DMS53 (cell line): ENCODE results near the gene KCNA10.

Experiments
- DNase-seq: peaks from one replicate; lab custom pipeline; 2025; lab: John Stamatoyannopoulos, UW

The KCNA10 gene

GRCh38 chr1:110495926-110496600 lies 22.9 kb downstream of the KCNA10 start:
- peak; percentile 89 for DNase-seq

GRCh38 chr1:110494522-110495406 lies 24.2 kb downstream of the KCNA10 start:
- DNase-seq: no peak

DNA sequence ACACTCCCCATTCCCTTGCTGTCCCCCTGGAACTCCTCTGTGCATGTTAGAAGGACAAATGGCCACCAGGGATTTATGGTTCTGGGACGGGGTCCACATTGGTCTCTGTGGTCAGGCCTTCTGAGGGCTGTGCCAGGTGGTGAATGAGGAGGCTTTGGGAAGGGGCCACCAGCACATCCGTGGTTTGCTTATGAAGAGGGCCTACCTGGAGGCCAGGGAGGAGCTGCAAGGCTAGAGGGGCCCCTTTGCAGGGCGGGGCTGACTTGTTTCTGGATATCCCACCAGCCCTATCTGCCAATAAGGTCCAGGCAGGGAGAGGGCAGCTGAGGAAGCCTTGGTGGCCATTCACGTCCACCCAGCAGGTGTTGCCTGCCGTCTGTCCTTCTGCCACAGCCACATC lies 24.9 kb downstream of the KCNA10 start:
- no peak for DNase-seq

DNA sequence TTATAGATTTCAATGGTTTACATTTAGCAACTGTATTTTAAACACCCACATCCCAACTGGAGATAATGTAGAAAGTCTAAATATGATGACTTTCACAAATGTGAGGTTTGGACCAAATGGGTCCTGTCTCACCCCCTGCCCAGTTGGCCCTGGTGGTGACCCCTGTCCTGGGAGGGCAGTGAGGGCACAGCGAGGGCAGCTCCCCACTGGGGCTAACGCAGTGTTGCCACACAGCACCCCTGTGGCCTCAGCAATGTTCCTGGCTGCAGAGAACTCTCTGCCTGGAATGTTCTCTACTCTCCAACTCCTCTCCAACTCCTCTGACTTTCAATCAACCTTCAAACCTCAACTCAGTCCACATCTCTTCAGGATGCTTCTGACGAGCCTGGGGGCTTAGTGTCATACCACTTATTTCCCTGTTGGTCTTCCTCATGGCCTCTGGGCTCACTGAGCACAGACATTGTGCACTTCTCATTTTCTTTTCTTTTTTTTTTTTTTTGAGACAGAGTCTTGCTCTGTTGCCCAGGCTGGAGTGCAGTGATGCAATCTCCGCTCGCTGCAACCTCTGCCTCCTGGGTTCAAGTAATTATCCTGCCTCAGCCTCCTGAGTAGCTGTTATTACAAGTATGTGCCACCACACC lies 25.8 kb downstream of the KCNA10 start:
- no peak for DNase-seq

DNA sequence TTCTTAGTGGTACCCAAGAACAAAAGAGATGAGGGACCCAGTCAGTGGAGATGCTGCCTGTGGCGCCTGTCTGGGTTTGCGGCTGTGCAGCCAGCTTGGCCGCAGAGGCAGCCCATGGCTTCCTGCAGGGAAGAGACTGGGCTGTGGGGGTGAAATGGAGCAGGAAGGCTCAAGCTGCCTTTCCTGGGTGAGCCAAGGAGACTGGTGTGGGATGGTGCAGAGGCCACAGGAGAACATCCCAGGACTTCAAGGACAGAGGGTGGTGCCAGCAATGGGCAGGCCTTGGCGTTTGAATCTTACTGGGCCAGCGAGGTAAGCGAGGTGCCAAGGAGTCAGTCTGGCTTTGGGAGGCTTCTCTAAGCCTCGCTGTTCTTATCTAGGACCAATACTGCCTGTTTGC lies 26.4 kb downstream of the KCNA10 start:
- no peak for DNase-seq

- no peak for DNase-seq
These were observed 28.1 kb downstream of the KCNA10 start for GRCh38 chr1:110490791-110491451.

- DNase-seq: no peak
These were observed 28.9 kb downstream of the KCNA10 start for GRCh38 chr1:110489973-110490542.

GRCh38 chr1:110489406-110489805 lies 29.6 kb downstream of the KCNA10 start:
- no peak for DNase-seq

GRCh38 chr1:110488867-110489266 lies 30.1 kb downstream of the KCNA10 start:
- no peak for DNase-seq

DNA sequence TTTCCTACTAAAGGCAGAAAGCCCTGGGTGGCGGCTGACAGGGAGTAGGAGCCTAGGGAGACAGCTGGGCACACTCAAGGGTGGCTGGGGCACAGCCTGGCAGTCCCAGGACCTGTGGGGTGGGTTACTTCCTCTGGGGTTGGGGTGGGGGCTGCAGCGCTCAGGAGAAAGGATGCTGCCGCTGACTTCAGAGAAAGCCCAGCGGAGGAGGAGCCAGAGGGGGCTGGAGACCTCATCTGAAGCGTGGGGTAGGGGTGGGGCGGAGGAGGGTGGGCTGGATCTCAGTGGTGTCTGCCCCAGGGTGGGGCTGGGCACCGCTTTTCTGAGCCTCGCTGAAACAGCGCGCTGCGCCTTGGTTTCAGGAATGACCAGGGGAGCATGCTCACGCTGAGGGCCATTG lies 30.8 kb downstream of the KCNA10 start:
- DNase-seq: no peak

DNA sequence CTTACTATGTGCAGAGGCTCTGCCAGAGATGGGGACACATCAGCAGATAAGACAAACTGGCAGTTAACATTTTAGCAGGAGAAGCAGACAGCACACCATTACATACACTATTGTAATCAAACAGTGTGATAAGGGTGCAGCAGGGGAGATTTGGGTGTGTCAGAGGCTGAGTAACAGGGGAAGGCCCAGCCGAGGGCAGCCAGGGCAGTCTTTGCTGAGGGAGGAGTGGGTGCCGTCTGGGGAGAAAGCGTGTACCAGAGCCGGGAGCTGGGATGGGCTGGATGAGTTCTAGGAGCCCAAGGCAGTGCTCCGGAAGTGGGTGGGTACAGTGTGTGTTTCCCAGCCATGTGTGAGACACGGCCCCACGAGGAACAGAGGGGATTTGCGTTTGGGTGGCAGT lies 31.2 kb downstream of the KCNA10 start:
- no peak for DNase-seq

DNA sequence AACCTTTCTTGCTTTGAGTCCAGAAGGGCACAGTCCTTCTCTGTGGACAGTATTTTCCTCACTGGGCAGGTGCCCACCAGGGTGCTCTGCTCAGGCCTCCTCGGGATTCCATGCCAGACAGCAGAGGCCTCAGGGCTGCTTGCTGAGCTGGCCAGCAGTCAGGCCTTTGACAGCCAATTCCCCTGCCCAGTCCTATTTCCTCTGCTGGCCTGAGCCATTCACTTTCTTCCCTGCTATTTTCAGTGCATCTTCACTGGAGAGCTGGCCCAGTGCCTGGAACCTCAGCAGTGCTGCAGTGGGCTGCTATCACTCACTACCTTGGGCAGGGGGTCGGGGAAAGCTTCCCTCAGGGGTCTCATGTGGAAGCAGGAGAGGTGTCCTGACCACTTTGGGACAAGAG lies 33.2 kb downstream of the KCNA10 start:
- no peak for DNase-seq

- no peak for DNase-seq
These were observed 34.2 kb downstream of the KCNA10 start for GRCh38 chr1:110484801-110485200.

DNA sequence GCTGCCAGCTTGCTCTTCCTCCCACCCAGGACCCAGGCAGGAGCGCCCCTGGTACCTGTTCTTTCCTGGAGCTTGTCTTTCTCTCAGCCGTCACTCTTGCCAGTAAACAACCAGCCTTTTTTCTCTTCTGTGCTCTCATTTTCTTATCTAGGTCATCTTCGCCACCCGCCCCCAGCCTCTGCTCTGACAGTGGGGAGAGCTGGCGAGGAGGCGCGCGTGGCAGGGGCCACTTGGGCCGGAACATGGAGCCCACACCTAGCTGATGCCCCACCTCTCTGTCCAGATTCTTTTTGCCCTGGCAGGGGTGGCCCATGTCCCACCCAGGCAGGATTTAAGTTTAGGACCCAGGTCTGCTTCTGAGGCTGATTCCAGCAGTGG lies 35.7 kb downstream of the KCNA10 start:
- no peak for DNase-seq

- no peak for DNase-seq
These were observed 36.2 kb downstream of the KCNA10 start for GRCh38 chr1:110482662-110483307.

- no peak for DNase-seq
These were observed 36.9 kb downstream of the KCNA10 start for GRCh38 chr1:110481968-110482623.

DNA sequence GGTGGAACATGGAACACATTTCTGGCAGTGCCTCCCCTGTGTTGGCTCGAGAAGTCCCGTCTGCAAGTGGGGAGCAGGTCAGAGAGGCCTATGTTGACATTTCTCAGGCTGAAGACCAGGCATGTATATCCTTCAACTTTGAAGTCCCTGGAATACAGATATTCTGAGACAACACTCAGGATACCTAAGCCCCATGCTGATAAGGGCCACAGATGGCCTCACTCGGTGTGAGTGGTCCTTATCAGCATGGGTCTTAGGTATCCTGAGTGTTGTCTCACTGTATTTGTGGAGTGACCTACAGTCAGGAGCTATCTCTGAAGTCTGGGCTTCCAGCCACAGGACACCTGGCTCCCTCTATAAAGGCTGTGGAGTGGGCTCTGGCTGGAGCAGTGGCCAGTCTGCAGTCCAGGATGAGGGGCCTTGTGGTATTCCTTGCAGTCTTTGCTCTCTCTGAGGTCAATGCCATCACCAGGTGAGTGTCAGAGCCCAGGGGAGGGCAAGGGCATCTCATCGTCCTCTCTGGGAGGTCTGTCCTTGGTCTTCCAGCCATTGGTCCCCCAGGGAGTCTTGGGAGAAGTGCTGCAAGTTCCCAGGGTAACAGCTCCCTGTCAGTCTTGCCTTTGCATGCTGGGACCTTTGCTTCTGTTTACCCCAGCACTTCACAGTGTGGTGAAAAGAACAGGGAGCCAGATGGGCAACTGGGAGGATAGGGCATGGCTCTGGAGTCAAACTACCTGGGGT lies 38.4 kb downstream of the KCNA10 start:
- DNase-seq: no peak

GRCh38 chr1:110478886-110479285 lies 40.1 kb downstream of the KCNA10 start:
- no peak for DNase-seq

- DNase-seq: no peak
These were observed 40.9 kb downstream of the KCNA10 start for GRCh38 chr1:110477967-110478640.

DNA sequence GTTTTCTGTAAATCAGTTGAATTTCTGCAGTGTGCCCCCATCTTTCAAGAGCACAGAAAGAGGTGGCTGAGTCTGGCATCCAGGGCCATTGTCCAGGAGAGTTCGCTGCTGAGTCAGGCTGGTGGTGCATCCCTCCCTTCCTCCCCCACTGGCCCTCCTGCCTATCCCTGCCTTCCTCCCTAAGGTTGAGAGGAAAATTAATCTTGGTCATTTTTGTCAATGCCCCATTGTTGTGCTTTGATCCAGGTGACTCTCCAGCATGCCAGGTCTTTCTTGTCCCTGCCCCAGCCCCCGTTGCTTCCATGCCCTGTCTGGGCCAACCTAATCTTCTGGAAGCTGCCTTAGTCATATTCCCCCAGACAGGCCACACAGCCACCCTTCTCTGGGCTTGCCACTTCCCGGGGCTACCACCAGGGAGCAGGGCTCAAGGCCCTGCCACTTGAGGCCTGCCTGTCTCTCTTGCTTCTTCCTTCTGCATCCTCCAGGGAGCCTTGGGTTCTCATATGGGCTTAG lies 41.5 kb downstream of the KCNA10 start:
- DNase-seq: peak; percentile 57
